Activated T-cell treated with anti-CD3 and anti-CD28 coated beads, Interleukin-2, amount 50 U/mL, for 1 hour (primary cell): ENCODE measurements around the gene EXOSC6.
"Not testable (repeated sequence)": the region's sequence is repeated elsewhere in the genome, so short reads cannot be mapped to it uniquely, and the experiment has no call there.

Source experiments
- DNase-seq: peaks from one replicate; pipeline ENCODE4 v3.0.0-alpha.2; 2020

EXOSC6 gene

DNA sequence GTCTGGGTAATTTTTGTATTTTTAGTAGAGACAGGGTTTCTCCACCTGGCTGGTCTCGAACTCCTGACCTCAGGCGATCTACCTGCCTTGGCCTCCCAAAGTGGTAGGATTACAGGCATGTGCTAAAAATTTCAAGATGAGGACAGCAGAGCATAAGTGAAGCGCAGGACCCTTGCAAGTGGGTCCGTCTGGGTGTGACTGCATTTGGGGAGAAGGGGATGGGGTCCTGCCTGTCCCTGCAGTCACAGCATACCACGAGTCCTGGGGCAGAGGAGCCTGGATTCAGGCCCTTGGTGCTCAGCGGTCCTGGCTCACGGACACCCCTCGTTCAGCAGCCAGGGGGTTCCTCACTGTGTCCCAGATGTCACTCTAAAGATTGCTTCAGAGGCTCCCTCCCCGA lies 53.5 kb downstream of the EXOSC6 start:
- not testable (repeated sequence) for DNase-seq

- not testable (repeated sequence) for DNase-seq
Measured at GRCh38 chr16:70197611-70198010, 54.1 kb downstream of the EXOSC6 start.
